NOMO-1 treated with DMSO at 0.1 percent for 48 hours (cell line): ENCODE results near the gene TNNI3.
"Not testable (repeated sequence)": the region's sequence is repeated elsewhere in the genome, so short reads cannot be mapped to it uniquely, and the experiment has no call there.

Experiments
- DNase-seq: peaks from one replicate; lab custom pipeline; 2025; ENCODE audit not compliant: unreplicated experiment; lab: John Stamatoyannopoulos, UW

TNNI3 gene

DNA sequence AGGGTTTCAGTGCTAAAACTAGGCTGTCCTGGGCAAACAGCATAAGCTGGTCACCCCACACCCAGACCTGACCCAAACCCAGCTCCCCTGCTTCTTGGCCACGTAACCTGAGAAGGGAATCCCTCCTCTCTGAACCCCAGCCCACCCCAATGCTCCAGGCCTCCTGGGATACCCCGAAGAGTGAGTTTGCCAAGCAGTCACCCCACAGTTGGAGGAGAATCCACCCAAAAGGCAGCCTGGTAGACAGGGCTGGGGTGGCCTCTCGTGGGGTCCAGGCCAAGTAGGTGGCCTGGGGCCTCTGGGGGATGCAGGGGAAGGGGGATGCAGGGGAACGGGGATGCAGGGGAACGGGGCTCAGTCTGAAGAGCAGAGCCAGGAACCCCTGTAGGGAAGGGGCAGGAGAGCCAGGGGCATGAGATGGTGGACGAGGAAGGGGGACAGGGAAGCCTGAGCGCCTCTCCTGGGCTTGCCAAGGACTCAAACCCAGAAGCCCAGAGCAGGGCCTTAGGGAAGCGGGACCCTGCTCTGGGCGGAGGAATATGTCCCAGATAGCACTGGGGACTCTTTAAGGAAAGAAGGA is 42.9 kb downstream of the TNNI3 start:
- no peak for DNase-seq

DNA sequence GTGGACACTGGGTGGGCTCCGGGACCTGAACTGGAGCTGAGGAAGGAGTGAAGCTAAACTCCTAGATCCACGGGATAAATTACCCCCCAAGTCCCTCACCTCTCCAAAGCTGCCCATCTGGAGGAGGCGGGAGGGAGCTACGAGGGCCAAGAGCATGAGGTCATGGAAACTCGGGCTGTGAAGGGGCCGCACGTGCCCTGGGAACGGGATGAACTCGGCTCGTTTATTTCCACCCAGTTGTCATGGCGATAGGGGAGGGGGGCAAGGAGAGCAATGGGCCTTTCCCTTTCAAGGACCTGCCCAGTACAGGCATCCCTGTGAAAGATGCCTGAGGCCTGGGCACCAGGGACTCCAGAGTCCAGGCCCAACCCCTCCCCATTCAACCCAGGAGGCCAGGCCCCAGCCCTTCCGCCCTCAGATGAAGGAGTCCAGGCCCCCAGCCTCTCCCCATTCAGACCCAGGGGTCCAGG is 43.9 kb downstream of the TNNI3 start:
- DNase-seq, result no peak

DNA sequence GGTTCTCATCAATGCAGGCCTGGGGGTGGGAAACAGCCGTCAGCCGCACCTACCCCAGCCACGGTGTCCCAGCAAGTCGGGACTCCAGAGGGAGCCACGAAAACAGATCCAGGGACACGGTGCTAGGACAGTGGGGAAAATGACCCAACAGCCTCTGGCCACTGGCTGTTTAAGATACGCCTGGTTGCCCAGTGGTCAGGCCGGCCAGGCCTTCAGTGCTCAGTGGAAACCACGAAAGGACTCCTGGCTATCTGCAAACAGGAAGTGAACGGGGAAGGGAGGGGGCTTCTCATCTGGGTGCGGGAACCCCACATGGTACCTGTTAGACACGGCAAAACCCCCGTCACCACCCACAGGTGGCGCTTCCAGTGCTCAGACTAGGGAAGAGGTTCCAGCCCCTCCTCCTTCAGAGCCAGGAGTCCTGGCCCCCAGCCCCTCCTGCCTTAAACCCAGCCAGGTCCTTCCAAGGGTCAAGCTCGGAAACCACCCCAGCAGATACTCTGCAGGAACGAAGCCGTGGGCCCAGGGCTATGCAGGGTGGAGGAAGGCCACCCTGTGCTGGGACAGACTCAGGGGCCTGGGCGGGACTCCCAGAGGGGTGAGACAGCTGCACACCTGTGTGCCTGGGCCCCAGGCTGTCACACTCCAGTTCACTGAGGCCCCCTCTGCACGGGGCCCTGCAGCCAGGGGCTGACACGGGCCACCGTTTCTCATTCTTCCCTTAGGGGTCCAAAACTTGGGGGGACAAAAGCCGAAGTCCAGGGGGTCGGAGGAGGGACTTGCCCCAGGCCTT is 44.6 kb downstream of the TNNI3 start:
- no peak for DNase-seq

DNA sequence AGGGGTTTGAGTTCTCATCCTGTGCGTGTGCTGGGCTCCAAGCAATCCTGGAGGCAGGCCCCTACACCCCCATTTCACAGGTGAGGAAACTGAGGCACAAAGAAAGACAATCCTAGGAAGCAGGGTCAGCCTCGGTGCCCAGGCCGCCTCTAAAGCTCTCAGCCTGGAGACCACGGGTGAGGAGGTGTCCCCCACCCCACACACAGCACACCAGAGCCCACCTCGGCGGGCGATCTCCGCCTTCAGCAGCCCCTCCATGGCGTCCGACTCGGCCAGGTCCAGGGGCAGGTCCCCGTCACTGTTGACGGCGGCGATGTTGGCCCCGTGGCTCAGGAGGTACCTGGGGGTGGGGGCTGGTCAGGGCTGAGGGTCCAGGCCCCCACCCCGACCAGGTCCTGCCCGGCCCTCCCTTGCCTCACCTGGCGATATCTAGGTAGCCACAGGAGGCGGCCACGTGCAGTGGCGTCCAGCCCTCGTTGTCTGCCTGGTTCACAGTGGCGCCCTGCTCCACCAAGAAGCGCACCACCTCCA is 45.2 kb downstream of the TNNI3 start:
- no peak for DNase-seq

DNA sequence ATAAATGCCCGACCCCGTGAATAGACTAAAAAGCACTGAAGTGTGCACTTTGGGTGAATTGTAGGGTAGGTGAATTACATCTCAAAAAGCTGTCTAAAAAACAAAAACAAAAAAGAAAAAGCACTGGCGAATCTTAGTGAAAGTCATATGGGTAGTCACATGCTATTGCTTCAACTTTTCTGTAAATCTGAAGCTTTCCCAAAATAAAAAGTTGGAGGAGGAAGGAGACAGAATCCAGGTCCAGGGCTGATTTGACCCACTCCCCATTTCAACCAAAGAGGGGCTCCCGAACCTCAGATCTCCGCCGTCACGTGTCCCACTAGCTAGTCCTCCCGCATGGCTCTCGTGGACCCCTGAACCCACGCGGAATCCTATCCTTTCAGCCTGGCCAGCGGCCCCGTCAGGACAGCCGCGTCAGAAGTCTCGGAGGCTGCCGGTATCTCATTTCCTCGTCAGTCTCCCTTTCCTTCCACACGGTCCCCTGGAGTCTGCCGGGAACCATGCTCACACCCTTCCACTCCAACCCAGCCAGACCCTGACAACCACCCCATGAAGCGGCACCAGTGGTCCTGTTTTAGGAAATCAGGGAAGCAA is 46.2 kb downstream of the TNNI3 start:
- no peak for DNase-seq

DNA sequence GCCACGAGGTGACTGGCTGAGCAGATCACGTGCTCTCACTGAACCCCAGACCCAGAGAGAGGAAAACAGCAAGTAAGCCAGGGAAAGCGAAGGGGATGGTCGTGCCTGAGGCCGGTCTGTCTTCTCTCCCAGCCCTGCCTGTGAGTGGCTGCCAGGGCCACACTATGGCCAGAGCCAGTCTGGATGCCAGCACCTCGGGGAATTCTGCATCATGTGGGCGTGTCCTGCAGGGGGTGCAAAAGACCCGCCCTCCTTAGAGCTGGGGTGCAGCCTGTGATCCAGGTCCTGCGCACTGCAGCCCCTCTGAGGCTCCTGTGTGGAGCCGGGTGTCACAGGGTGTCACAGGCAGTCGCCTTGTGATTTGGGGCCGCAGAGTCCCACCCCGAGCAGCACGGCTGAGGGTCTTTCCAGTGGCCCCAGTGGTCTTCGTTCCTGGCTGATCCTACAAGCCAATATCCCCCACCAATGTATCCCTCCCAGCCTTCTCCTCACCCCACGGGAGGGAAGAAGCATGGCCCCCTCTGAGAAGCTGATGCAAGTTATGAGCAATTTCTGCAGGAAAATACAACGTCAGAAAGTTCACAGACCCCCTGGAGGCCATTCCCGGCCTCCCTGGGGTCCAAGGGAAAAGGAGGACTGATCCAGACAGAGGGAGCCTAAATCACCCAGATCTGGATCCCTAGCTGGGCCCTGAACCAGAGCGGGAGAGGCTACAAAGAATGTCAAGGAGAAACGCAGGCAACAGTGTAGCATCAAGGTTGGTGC is 47.8 kb downstream of the TNNI3 start:
- no peak for DNase-seq

DNA sequence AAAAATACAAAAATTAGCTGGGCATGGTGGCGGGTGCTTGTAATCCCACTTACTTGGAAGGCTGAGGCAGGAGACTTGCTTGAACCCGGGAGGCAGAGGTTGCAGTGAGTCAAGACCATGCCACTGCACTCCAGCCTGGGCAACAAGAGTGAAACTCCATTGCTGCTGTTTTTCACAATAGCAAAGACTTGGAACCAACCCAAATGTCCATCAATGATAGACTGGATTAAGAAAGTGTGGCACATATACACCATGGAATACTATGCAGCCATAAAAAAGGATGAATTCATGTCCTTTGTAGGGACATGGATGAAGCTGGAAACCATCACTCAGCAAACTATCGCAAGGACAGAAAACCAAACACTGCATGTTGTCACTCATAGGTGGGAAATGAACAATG is 50.3 kb downstream of the TNNI3 start:
- not testable (repeated sequence) for DNase-seq

DNA sequence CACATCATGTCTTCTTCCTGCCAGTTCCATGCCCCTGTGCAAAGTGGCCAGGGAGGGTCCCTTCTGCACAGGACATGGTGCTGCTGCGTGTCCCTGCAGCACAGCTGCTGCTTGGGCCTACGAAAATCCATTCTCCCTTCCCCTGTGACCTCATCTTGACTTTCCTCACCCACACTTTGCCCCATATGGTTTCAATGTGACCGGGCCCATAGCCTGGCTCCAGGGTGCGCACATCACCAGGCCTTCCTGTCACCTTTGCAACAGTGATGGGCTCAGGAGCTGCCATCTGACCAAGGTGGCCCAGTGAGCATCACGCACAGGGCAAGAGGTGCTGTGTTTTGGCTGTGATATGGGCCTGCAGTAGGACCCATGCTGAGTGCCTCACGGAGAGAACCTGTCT is 50.9 kb downstream of the TNNI3 start:
- no peak for DNase-seq

DNA sequence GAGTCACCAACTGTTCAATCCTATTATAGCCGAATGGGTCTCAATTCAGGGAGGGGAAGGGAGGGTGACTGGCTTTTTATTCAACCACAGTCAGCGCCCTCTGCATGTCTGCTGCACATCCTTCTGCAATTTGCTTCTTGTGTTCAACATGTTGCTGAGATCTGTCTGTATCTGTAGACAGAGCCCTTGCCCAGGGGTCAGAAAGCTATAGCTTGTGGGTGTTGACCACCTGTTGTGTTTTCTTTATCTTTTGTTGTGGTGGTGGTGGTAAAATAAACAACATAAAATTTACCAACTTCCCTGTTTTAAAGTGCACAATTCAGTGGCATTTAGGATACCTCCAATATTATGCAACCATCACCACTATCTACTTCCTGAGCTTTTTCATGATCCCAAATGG is 52.3 kb downstream of the TNNI3 start:
- DNase-seq, result no peak

DNA sequence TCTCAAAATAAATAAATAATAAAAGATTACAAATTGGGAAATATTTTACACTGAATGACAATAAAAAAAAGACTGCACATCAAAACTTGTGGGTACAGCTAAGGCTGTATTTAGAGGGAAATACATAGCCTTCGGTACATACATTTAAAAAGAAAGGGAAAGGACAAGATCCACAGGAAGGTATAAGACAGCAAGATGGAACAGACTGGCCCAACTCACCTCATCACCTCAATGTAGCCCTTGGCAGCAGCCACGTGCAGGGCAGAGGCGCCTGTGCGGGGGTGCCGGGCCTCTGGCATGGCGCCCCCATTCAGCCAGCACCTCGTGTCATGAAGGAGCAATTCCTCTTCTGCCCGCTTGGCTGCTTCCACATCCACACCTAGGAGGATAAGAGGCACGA is 54.3 kb downstream of the TNNI3 start:
- DNase-seq, result no peak
